Measurements from ENCODE around the gene TRAPPC2B. TPM values are rescaled to one million over a fixed set of nuclear protein-coding genes. Genes with fewer than 3 reads are reported as not detected.

Gene TRAPPC2B
- 7.4 and 14.0 TPM in 2 replicates for total RNA-seq

GRCh38 chr19:57362997-57363687 is at the start of gene TRAPPC2B, which contains the start of gene ZNF547:
TSS of gene TRAPPC2B (plus strand) at chr19:57363551. CDS start at chr19:57364834, 1,283 bp downstream.
TSS of gene ZNF547 (plus strand) at chr19:57363551. CDS start at chr19:57368556, 5,005 bp downstream.

GRCh38 chr19:57320180-57321084 is 42.9 kb upstream of the TRAPPC2B start, which contains the start of gene ZNF543:
TSS of gene ZNF543 (plus strand) at chr19:57320472. CDS start at chr19:57320854, 382 bp downstream.

DNA sequence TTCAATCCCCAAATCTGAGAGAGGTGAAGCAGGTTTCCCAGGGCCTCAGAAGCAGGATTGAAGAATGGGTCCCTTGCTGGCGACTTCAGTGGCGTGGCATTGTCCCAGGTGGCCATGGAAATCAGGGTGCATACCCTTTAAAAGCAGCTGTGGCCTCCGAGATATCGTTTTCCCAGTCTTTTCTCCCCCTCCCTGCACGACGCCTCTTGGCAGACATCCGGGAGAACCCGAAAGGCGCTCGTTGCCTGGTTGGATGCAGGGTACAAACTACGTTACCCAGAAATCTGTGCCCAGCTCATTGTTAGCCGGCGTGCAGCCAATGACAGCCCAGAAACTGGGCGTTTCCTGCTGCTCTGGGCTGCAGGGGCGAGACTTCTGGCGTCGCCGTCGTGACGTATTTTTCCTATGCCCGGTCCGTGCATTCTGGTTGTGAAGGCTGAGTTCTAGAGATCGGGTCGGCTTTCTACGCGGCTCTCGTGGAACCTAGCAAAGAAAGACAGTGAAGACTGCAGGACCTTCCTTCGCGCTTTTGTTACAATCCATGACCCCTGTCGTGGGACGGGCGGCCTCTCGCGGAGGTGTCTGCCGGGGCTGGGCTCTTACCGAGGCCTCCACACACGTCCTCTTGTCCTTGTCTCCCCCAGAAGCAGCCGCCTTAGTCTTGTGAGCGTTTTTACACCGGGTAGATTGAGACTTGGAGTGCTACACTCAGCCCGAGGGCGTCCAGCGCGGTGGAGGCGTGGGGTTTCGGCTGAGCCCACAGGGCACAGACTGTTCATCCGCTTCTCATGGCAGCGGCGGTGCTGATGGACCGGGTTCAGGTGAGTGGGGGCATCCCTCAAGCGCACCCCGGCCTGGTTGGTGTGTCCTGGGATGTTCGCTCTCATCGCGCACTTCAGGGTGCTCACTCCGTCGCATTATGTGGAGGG is 12.2 kb upstream of the TRAPPC2B start, which contains the start of gene ZNF304:
TSS of gene ZNF304 (plus strand) at position 395 of the 929 bp plus-strand sequence. CDS start at position 789, 394 bp downstream.

DNA sequence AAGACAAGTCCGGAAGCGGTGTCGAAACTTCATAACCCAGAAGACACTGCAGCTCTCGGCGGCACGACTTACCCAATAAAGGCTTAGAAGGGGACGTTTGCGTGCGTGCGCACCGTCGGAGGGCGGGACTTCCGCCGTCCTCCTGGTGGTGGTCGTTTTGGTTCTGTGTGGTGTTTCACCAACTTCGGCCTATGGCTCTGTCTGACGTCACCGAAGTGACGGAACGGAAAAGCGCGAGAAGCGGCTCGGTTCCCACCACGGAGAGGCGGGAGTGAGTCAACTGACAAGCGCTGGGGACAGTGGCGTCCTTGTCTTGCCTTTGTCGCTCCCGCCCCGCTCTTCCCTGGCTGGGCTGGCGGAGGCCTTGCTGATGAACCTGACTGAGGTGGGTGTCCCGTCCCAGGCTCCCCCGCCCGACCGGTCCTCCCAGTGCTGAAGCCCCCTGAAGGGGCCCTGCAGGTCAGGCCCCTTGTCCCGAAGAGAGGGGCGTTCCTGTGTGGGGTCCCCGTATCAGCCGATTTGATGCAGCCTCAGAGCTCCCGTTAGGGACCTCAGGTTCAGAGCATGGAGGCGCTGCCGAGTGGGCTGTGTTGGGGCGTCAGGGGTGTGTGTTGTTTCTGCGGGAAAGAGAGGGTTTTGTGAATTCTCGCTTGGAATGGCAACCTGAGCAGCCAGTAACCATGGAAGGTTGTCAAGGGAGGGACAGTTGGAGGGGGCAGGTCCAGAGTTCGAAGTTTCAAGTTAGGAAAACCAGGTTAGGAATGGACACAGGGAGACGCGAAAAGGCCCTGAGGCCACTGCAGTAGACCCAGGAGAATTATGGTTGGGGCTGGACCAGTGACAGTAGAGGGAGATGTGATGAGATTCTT is 26.6 kb downstream of the TRAPPC2B start, which contains the start of gene ZNF548:
TSS of gene ZNF548 (plus strand) at position 125 of the 869 bp plus-strand sequence. CDS start at position 371, 246 bp downstream.

GRCh38 chr19:57410877-57411671 is 47.7 kb downstream of the TRAPPC2B start, which contains the start of gene ZNF17:
TSS of gene ZNF17 (plus strand) at chr19:57411161. CDS start at chr19:57413616, 2,455 bp downstream.

Other genes with a start within 250 kb of the TRAPPC2B start
- not detected in 2 replicates for gene USP29, start 243.6 kb upstream of the TRAPPC2B start, total RNA-seq
- gene ZIM3, start 218.3 kb upstream of the TRAPPC2B start, total RNA-seq, result not detected in 2 replicates
- not detected in 2 replicates for gene DUXA, start 196.1 kb upstream of the TRAPPC2B start, total RNA-seq
- 16.2 and 37.1 TPM in 2 replicates for gene ZNF264, start 172.1 kb upstream of the TRAPPC2B start, total RNA-seq
- gene AURKC, start 132.5 kb upstream of the TRAPPC2B start, total RNA-seq, result 0.61 and 0.65 TPM in 2 replicates
- 18.5 and 22.3 TPM in 2 replicates for gene ZNF805, start 122.9 kb upstream of the TRAPPC2B start, total RNA-seq
- 40.9 and 45.5 TPM in 2 replicates for gene ZNF460, start 83.1 kb upstream of the TRAPPC2B start, total RNA-seq
- gene ZNF543, start 43.1 kb upstream of the TRAPPC2B start, total RNA-seq, result 7.8 and 8.5 TPM in 2 replicates
- 7.4 and 7.8 TPM in 2 replicates for gene ZNF304, start 12.3 kb upstream of the TRAPPC2B start, total RNA-seq
- gene ZNF547, start within 50 bp of the TRAPPC2B start, total RNA-seq, result 1.6 and 2.1 TPM in 2 replicates
- gene ZNF548, start 26.3 kb downstream of the TRAPPC2B start, total RNA-seq, result 9.7 and 15.6 TPM in 2 replicates
- 8.2 and 11.0 TPM in 2 replicates for gene ZNF17, start 47.6 kb downstream of the TRAPPC2B start, total RNA-seq
- 7.8 and 13.8 TPM in 2 replicates for gene ZNF749, start 71.8 kb downstream of the TRAPPC2B start, total RNA-seq
- gene VN1R1, start 93.6 kb downstream of the TRAPPC2B start, total RNA-seq, result 0.30 and 0.32 TPM in 2 replicates
- gene ZNF772, start 114.0 kb downstream of the TRAPPC2B start, total RNA-seq, result 8.8 and 13.1 TPM in 2 replicates
- 7.3 and 8.8 TPM in 2 replicates for gene ZNF419, start 124.2 kb downstream of the TRAPPC2B start, total RNA-seq
- 7.5 and 8.1 TPM in 2 replicates for gene ZNF773, start 136.4 kb downstream of the TRAPPC2B start, total RNA-seq
- gene ZNF549, start 163.8 kb downstream of the TRAPPC2B start, total RNA-seq, result 3.5 and 5.2 TPM in 2 replicates
- 2.9 and 5.8 TPM in 2 replicates for gene ZNF550, start 196.3 kb downstream of the TRAPPC2B start, total RNA-seq
- gene ZNF416, start 215.4 kb downstream of the TRAPPC2B start, total RNA-seq, result 3.9 and 4.3 TPM in 2 replicates
- gene ZIK1, start 220.6 kb downstream of the TRAPPC2B start, total RNA-seq, result 1.6 and 2.9 TPM in 2 replicates
- gene ZNF530, start 236.3 kb downstream of the TRAPPC2B start, total RNA-seq, result 1.4 and 7.1 TPM in 2 replicates